Iris pigment epithelial cell (primary cell): ENCODE results near the gene TIGIT.
A peak's percentile ranks its signal among the peaks of the same experiment; 100 is the strongest.
"Not testable (repeated sequence)": the region's sequence is repeated elsewhere in the genome, so short reads cannot be mapped to it uniquely, and the experiment has no call there.

Experiments
- DNase-seq: peaks from one replicate; pipeline ENCODE4 v3.0.0-alpha.2; 2011; ENCODE audit warnings: low read depth

Gene TIGIT

DNA sequence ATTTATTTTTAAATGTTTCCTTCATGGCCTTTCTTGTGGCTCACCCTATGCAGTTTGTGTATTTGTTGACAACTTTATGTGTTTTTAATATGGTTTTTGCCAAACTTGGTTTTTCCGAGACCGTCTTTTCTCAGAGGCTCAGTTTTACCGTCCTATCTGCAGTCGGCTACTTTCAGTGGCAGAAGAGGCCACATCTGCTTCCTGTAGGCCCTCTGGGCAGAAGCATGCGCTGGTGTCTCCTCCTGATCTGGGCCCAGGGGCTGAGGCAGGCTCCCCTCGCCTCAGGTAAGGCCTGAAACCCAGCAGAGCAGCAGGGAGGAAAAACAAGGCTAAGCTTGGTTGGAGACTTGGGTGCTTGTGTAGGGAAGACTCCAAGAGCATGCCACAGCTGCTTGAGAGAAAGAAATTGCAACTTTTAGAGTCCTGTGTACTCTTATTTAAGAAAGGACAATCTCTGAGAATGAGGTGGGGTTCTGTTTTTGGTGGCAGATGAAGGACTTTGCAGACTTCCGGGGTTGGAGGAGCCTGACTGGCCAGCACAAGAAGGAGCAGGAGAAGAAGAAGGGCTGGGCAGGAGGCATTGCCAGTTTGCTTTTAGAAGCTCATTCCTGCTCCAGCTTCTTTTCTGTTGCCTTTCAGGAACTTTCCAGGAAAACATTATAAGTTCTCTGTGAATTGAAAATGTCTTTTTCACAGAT is at the start of gene TIGIT:
TIGIT (plus strand) TSS at position 191 of the 698 bp plus-strand sequence; CDS start at position 225, 34 bp downstream.
- DNase-seq = no peak

DNA sequence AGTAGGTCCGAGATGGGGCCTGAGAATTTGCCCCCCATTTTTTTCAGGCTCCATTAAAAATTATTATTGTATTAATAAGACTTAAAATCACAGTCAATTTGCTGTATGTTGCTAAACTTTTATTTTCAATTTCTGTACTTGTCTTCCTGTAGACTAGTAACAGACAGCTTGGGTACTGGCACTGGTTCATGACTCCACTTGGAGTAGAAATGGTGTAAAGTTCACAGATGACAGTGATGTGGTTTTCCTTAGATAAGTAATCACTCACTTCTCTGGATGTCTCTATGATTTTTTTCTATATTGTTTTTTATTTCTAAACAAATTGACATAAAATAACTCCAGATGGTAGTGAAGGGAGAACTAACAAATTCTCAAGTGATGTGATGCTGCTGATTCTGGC is 40.9 kb upstream of the TIGIT start:
- DNase-seq = no peak

DNA sequence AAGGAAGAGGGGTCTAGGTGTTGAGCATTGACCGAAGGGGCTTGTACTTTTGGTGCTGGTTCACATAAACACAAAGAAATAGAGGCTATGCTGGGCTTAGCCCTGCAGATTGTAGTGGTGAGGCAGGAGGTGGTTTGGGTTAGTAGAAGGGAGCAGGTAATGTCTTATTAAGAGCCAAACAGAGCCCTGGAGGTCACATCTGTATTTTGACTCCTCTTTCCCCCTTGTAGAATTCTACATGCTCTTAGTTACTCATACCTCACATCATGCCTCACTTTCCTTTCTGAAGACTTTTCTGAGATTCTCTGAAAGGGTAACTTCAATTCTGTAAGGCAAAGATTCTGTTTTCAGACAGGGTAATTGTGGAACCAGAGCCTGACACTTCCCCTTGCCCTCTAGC is 40.3 kb upstream of the TIGIT start:
- DNase-seq = no peak

DNA sequence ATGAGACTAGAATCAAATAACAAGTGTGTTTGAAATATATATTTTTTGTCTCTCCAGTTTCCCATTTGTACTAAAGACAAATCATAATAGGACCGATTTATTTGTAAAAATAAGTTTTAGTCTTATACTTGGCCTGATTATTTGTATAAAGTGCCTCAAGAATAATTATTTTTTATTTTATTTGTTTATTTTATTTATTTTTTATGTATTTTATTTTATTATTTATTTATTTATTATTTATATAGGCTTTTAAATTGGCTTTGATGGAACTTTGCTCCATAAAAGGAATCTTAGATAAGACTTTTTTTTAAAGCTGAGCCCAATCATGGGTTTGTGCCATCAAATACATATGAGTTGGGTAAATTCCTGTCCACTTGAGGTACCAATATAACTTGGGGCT is 34.3 kb upstream of the TIGIT start:
- no peak for DNase-seq

DNA sequence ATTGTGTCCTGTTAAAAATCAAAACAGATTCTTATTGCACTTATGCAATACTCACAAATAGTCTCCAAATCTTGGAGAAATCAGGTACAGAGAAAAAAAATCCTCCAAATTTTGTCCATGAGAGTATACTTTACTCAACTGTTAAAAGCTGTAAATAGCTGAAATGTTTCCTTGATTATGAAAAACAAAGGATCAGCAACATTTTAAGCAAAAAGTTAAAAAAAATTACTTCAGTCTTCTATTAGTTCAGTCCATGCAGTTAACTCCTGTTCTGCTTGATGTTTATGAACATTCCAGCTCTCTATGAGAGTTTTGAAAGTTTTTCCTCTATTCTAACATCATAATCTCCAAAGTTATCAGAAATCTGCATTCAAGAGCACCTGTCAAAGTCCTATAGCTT is 33.7 kb upstream of the TIGIT start:
- DNase-seq = no peak

DNA sequence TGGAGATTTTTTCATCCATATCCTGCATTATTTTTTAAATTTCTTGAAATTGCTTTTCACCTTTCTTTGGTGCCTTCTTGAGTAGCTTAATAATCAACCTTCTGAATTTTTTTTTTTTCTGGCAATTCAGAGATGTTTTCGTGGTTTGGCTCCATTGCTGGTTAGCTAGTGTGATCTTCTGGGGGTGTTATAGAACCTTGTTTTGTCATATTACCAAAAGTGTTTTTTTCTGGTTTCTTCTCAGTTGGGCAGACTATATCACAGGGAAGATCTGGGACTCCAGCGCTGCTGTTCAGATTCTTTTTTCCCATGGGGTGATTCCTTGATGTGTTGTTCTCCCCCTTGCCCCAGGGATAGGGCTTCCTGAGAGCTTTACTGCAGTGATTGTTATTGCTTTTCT is 23.8 kb upstream of the TIGIT start:
- DNase-seq = no peak

DNA sequence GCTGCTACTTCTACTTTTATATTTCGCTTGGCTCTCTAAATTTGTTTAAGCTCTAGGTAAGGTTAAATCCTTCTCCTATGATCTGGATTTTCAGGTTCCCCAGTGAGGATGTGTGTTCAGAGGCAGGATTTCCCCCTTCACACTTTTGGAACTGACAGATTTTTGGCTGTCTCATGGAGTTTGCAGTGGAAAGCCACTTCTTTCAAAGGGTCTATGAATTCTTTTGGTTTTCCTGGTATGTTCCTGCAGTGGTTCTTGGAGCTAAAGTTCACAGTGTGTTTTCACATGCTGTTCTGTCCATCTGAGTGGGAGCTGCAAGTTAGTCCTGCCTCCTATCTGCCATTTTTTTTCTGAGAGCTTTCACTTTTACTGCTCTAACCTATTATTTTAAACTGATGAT is 21.6 kb upstream of the TIGIT start:
- DNase-seq = peak; percentile 26

DNA sequence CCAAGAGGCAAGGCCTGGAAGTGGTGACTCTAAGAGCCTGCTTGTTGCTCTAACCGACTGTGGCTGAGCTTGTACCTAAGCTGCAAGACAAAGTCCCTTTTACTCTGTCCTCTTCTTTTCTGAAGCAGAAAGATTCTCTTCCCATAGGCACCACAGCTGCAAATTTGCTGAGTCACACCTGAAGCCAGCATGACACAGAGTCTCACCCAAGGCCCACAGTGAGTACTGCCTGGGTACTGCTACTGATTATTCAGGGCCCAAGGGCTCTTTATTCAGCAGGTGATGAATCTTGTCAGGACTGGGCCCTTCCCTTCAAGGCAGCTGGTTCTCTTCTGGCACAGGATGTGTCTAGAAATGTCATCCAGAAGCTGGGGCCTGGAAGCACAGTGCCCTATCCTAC is 18.9 kb upstream of the TIGIT start:
- DNase-seq = peak; percentile 29

DNA sequence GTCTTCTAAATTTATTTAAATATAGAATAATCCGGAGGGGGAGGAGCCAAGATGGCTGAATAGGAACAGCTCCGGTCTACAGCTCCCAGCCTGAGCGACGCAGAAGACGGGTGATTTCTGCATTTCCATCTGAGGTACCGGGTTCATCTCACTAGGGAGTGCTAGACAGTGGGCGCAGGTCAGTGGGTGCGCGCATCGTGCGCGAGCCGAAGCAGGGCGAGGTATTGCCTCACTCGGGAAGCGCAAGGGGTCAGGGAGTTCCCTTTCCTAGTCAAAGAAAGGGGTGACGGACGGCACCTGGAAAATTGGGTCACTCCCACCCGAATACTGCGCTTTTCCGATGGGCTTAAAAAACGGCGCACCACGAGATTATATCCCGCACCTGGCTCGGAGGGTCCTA is 17.0 kb upstream of the TIGIT start:
- not testable (repeated sequence) for DNase-seq

DNA sequence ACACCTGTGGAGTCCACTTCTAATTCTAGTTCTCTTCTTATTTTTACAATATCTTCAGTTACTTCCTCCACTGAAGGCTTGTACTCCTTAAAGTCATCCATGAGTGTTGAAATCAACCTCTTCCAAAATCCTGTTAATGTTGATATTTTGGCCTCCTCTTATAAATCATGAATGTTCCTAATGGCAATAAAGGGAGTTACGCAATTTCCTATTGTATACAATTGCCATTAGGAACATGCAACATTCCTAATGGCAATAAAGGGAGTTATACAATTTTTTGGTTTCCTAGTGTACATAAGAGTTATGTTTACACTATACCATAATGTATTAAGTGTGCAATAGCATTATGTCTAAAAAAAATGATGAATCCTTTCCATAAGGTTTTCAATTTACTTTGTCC is 9.2 kb upstream of the TIGIT start:
- no peak for DNase-seq

DNA sequence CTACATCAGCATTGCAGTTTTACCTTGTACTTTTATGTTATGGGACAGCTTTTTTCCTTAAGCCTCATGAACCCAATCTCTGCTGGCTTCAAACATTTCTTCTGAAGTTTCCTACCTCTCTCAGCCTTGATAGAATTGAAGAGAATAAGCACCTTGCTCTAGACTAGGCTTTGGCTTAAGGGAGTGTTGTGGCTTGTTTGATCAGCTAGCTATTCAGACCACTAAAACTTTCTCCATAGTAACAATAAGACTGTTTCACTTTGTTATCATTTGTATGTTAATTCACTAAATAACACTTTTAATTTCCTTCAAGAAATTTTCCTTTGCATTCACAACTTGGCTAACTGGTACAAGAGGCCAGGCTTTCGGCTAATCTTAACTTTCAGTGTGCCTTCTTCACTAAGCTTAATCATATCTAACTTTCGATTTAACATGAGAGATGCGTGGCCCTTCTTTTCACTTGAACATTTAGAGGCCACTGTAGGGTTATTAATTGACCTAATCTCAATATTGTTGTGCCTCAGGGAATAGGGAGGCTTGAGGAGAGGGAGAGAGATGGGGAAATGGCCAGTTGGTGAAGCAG is 8.1 kb upstream of the TIGIT start:
- DNase-seq = no peak

DNA sequence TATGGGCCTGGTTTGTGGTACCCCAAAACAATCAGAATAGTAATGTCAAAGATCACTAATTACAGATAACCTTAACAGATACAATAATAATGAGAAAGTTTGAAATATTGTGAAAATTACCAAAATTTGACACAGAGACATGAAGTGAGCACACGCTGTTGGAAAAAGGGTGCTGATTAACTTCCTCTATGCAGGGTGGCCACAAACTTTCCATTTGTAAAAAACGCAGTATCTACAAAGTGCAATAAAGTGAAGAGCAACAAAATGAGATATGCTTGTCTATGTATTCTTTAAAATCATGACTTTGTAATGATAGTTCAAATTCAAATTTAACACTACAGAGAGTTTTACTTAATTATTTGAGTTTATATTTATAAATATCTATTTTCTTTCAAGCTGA is 7.6 kb upstream of the TIGIT start:
- no peak for DNase-seq

DNA sequence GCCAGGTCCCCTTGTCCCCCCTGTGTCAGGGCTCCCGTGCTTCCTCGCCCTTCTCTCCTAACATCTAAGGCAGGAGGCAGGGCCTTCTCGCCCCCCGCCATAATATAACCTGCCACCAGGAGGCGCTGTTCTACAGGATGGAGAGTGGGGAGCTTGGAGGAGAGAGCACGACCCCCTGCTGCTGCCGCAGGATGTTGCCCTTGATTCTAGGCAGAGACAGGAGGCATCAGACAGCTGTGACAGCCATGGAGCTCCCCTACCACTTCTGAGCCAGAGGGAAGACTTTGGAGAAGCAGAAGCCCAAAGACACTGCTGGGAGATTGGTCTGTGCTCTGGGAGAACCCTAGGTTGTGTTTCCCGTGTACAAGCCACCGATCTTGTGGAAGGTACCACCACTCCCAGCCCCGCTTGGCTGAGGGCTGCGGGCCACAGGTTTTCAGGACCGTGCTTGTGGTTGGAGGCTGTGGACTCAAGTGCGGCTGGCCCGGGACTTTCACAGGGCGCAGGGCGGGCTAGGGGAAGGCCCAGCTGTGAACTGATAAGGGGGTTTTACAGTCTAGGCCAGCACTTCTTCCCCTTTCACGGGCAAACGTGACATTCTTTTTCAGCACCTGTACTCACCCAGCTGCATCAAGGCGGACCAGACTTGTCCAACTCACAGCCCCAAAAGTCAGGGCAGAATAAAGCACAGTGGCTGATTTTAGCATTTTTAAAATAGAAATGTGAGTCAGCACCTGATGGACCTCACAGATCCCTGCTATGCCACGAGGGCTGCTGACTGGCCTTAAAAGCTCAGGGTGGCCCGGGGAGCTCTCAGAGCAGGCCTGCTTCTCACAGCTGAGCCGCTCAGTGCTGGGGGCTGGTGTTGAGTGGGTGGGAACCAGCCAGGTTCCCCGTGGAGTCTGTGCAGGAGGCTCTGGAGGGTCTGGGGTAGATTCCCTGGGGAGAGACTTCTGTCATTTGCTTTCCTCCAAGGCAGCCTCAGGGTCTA is 2.6 kb upstream of the TIGIT start:
- DNase-seq = peak; percentile 40

DNA sequence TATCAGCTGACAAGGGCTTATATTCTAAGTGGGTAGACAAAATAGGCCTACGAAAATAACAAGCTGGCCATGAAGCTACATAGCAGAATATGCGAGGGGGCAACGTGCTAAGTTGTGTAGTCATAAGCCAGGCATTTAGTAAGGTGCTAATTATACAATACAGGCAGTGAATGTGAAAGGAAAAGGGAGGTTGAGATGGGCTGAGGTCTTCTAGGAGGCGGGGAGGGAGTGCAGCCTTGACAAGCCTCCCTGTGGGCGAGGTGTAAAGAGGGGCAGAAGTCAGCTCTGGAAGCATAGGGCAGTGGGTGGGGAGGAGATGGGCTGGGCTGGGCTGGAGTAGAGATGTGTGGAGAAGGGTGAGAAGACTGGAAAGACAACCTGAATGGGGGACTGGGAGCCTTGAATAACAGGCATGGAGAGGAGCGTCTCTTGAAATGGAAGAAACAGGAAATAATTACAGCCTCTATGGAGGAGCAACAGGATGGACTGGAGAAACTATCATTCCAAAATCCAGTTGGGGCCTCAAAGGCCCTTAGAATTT is 1.2 kb downstream of the TIGIT start:
- DNase-seq = no peak

DNA sequence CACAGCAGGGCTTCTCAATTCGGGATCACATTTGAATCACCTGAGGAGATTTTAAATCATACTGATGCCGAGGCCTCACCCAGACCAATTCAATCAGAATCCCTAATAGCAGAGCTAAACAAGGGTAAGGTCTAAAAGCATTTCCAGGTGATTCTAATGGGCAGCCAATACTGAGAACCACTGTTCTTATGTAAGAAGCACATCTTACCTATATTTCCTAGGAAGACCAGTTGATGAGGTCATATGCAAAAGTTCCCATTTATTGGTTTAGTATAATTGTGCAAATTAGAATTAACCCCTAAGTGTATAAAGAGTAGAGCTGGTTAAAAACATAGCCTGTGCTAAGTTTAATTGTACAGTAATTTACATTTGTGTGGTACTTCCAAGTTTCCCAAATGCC is 2.1 kb downstream of the TIGIT start:
- DNase-seq = no peak

DNA sequence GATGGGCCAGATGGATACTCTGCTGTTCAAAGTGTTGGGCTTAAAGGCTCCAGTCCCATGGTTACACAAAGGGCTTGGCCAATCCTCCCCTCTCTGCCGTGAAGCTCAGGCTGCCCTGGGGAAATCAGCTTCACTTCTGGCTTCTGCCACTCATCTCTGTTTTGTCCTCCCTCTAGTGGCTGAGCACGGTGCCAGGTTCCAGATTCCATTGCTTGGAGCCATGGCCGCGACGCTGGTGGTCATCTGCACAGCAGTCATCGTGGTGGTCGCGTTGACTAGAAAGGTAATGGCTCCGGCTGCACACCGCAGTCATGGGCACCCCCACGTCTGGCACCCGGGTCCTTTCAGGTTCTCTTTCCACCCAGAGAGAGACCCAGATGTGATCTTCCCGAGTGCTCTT is 5.6 kb downstream of the TIGIT start:
- DNase-seq = peak; percentile 25

DNA sequence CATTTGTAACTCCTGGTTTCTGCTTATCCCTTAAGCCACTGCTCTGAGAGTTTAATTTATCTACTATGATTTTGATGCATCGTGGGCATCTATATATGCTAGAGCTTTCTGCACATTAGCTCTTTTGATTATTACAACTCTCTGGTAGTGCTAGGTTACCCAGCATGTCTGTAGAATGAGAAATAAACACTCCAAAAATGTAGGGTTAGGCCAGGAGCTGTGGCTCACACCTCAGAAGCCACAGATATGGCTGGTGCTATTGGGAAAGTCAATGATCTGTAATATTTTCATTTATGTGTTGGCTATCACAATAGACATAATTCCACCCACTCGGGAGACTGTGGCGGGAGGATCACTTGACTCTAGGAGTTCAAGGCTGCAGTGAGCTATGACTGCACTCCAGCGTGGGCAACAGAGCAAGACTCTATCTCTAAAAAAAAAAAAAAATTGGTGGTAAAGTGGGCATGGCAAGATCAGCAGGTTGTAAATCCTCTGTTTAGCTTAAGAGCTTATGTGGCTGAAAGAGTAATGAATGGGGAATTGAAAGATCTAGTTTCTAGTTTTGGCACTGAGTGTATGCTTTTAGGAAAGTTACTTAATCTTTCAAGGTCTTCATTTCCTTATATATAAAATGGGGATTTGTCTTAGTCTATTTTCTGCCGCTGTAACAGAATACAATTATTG is 6.3 kb downstream of the TIGIT start:
- no peak for DNase-seq

DNA sequence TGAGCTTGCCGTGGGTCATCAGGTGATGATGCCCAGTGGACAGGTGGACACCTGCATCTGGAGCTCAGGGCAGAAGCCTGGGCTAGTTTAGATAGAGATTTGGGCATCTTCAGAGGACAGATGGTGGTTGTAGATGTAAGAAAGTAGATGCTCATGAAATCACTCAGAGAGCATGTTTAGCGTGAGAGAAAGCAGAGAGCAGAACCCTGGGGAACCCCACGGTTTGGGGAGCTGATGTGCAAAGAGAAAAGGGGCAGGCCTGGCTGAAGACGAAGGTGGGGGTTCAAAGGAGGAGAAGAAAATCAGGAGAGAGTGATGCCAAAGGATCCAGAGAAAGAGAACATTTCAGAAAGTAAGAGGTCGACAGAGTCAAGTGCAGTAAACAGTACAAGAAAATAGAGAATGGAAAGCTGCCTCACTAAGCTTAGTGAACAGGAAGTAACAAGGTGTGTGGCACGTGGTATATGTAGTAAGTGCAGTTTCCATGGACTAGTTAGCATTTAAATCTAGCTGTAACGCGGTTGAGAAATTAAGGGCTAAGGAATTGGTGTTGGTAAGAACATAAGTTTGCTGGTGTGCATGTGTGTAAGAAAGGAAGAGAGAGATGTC is 13.5 kb downstream of the TIGIT start:
- DNase-seq = no peak

DNA sequence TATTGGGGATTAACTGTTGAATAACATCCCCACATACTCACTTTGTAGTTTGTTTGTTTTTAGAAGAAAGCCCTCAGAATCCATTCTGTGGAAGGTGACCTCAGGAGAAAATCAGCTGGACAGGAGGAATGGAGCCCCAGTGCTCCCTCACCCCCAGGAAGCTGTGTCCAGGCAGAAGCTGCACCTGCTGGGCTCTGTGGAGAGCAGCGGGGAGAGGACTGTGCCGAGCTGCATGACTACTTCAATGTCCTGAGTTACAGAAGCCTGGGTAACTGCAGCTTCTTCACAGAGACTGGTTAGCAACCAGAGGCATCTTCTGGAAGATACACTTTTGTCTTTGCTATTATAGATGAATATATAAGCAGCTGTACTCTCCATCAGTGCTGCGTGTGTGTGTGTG is 14.0 kb downstream of the TIGIT start:
- DNase-seq = no peak

DNA sequence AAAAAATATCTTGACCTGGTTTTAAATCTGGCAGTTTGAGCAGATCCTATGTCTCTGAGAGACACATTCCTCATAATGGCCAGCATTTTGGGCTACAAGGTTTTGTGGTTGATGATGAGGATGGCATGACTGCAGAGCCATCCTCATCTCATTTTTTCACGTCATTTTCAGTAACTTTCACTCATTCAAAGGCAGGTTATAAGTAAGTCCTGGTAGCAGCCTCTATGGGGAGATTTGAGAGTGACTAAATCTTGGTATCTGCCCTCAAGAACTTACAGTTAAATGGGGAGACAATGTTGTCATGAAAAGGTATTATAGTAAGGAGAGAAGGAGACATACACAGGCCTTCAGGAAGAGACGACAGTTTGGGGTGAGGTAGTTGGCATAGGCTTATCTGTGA is 14.5 kb downstream of the TIGIT start:
- no peak for DNase-seq

DNA sequence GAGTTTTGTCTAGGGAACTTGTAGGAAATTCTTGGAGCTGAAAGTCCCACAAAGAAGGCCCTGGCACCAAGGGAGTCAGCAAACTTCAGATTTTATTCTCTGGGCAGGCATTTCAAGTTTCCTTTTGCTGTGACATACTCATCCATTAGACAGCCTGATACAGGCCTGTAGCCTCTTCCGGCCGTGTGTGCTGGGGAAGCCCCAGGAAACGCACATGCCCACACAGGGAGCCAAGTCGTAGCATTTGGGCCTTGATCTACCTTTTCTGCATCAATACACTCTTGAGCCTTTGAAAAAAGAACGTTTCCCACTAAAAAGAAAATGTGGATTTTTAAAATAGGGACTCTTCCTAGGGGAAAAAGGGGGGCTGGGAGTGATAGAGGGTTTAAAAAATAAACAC is 15.0 kb downstream of the TIGIT start:
- no peak for DNase-seq

DNA sequence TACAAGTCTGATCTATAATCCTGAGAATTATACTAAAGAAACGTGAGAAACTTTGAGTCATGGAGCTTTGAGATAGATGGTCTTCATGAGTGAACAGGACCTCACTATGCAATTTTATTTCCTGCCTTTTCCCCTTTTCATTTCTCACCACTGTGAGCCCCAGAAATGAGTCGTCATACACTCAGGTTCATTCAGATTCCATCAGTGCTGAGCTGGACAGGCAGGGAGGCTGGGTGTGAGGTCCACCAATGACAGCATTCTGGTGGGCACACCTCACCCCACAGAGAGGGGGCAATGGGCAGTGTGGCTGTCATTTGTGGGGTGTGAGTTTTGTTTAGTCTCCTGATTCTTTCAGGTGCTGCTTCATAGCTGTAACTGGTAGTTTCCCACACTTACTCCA is 16.9 kb downstream of the TIGIT start:
- no peak for DNase-seq
